GM21381 (cell line): ENCODE measurements around the gene NOX1.
"Not testable (repeated sequence)": the region's sequence is repeated elsewhere in the genome, so short reads cannot be mapped to it uniquely, and the experiment has no call there.

Experiments used
- ATAC-seq: cut with Tn5 transposase; IDR thresholded peaks from one replicate; pipeline ENCODE4 v1.9.1; 2021; ENCODE audit warnings: mild to moderate bottlenecking, moderate library complexity; ENCODE audit not compliant: unreplicated experiment

Gene NOX1

DNA sequence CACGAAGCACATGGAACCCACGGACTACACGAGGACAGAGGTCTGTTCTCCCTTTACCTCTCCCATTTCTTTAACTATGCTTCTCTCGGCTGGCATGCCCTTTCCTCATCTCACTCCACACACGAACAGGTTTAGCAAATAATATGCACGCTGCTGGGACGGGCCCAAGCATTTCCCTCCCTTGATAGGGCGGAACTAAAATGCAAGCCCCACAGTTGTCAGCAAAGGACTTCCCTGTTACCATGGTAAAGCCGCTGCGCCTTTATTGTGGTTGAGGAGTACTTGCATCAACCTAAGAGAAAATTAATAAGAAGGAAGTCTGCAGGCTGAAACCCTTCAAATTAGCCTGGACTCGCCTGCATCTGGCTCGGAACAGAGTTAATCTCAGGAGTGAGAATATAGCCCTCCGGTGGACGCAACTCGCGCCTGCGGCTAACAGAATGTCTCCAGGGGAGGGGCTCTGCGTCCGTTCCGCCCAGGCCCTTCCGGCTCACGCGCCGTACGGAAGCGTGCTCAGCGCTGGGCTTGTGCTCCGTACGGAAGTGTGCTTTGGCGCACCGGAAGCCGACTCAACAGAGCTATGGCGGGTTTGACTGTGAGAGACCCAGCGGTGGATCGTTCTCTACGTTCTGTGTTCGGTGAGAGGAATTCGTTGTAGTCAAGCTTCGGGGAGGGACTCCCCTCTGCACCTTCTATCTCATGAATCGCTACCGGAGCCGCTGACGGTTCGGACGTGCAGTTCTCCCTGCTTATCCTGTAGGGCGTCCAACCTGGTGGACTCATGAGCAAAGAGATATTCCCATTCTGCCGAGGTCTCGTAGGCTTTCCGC is 54.1 kb downstream of the NOX1 start, which contains the start of gene CSTF2:
TSS of gene CSTF2 (plus strand) at position 555 of the 830 bp plus-strand sequence. CDS start at position 581, 26 bp downstream.
- ATAC-seq: peak; percentile 99

- no peak for ATAC-seq
These were observed 54.7 kb downstream of the NOX1 start for GRCh38 chrX:100819534-100819836.

- ATAC-seq: no peak
These were observed 56.8 kb downstream of the NOX1 start for GRCh38 chrX:100817340-100817739.

- no peak for ATAC-seq
These were observed 61.7 kb downstream of the NOX1 start for GRCh38 chrX:100812216-100813158.

GRCh38 chrX:100808265-100808664 is 65.9 kb downstream of the NOX1 start:
- ATAC-seq: not testable (repeated sequence)

DNA sequence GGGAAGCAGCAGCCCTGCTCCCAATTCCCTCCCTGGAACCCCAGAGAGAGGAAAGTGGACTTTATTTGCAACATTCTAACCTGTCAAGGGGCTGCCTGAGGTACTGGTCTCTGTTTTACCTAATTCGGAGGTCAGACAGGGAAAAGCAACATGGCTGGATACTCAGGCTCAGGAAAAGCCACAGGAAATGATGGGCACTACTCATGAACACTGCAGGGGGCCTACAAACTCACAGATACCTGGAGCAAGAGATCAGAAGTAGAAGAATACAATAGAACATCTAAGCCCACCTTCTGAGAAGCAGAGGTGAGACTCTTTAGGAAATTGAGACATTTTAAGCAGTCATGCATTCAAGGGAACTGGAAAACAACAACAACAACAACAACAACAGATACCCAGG is 69.4 kb downstream of the NOX1 start:
- no peak for ATAC-seq

GRCh38 chrX:100802843-100803242 is 71.3 kb downstream of the NOX1 start:
- no peak for ATAC-seq

- ATAC-seq: no peak
These were observed 75.5 kb downstream of the NOX1 start for GRCh38 chrX:100798484-100799214.

DNA sequence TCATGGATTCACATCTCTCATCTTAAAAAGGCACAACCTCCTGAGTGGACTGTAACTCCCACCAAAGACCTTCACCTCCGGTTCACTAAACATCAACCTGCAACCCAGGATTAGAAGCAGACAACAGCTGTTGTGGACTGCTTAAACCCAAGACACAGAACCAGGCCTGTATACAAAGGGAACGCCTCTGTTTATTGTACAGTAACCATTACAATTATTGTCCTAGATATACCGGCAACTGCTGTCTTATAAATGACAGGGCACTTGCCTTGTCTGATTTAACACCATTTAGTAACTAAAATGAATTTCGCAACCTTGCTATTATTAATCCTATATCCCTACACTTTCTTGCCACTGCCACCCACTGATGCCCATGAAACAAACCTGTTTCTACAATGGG is 76.8 kb downstream of the NOX1 start:
- ATAC-seq: no peak

DNA sequence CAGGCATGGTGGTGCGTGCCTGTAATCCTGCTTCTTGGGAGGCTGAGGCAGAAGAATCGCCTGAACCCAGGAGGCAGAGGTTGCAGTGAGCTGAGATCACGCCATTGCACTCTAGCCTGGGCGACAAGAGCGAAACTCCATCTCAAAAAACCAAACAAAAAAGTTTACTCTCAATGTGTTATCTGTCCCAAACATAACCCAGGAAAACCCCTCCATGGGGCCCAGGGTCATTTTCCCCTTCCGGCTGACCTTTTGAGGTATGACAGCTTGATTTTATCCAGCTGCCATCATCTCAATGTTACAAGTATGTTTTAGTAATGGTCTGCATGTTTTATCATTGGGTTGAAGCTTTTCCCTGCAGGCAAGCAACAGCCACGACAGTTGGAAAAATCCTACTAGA is 77.8 kb downstream of the NOX1 start:
- not testable (repeated sequence) for ATAC-seq
